H9 (cell line): ENCODE data around the gene GARIN1A. TPM values are rescaled to one million over a fixed set of nuclear protein-coding genes. Genes with fewer than 3 reads are reported as not detected.
"Not testable (repeated sequence)": the region's sequence is repeated elsewhere in the genome, so short reads cannot be mapped to it uniquely, and the experiment has no call there.

Experiments
- DNase-seq: peaks from one replicate; pipeline ENCODE4 v3.0.0-alpha.2; 2017
- H2AFZ ChIP-seq: one replicate; pipeline ENCODE4 v1.6.1; 2013; ENCODE audit warnings: mild to moderate bottlenecking, low read length, control low read depth, moderate library complexity
- H2AK5ac ChIP-seq: 2 replicates; pipeline ENCODE4 v1.6.1; 2013; ENCODE audit warnings: low read length, control low read depth, mixed read lengths; ENCODE audit not compliant: insufficient read length
- H2BK120ac ChIP-seq: one replicate; pipeline ENCODE4 v1.6.1; 2013; ENCODE audit warnings: low read depth, mild to moderate bottlenecking, low read length, control low read depth, inconsistent platforms; ENCODE audit not compliant: poor library complexity, severe bottlenecking
- H2BK12ac ChIP-seq: 2 replicates; pipeline ENCODE4 v1.6.1; 2013; ENCODE audit warnings: low read length, control low read depth, mixed read lengths, low read depth; ENCODE audit not compliant: insufficient read length
- H2BK15ac ChIP-seq: 2 replicates; pipeline ENCODE4 v1.6.1; 2013; ENCODE audit warnings: low read depth, low read length, control low read depth
- H2BK20ac ChIP-seq: one replicate; pipeline ENCODE4 v1.6.1; 2013; ENCODE audit warnings: low read depth, mild to moderate bottlenecking, low read length, control low read depth, inconsistent platforms; ENCODE audit not compliant: poor library complexity, severe bottlenecking
- H2BK5ac ChIP-seq: 2 replicates; pipeline ENCODE4 v1.6.1; 2013; ENCODE audit warnings: low read length, control low read depth, mixed read lengths; ENCODE audit not compliant: insufficient read length
- H3K14ac ChIP-seq: 2 replicates; pipeline ENCODE4 v1.6.1; 2013; ENCODE audit warnings: low read length, control low read depth; ENCODE audit not compliant: insufficient read depth
- H3K18ac ChIP-seq: 2 replicates; pipeline ENCODE4 v1.6.1; 2013; ENCODE audit warnings: low read depth, mild to moderate bottlenecking, mixed read lengths, low read length, control low read depth; ENCODE audit not compliant: insufficient read length
- H3K23ac ChIP-seq: 2 replicates; pipeline ENCODE4 v1.6.1; 2013; ENCODE audit warnings: low read length, control low read depth, mixed read lengths, low read depth; ENCODE audit not compliant: insufficient read length
- H3K23me2 ChIP-seq: 2 replicates; pipeline ENCODE4 v1.6.1; 2013; ENCODE audit warnings: low read depth, mild to moderate bottlenecking, mixed read lengths, low read length, control low read depth; ENCODE audit not compliant: insufficient read length, poor library complexity, severe bottlenecking
- H3K27ac ChIP-seq: 2 replicates; pipeline ENCODE4 v1.5.1; 2013; ENCODE audit warnings: low read length, control low read depth, mixed read lengths, low read depth; ENCODE audit not compliant: insufficient read length
- H3K27me3 ChIP-seq: 2 replicates; pipeline ENCODE4 v1.6.1; 2013; ENCODE audit warnings: low read length, control low read depth, inconsistent platforms; ENCODE audit not compliant: insufficient read depth
- H3K4ac ChIP-seq: 2 replicates; pipeline ENCODE4 v1.6.1; 2013; ENCODE audit warnings: low read depth, mild to moderate bottlenecking, control low read depth, inconsistent platforms, low read length, moderate library complexity
- H3K4me1 ChIP-seq: 2 replicates; pipeline ENCODE4 v1.6.1; 2013; ENCODE audit warnings: low read length, control low read depth, inconsistent platforms; ENCODE audit not compliant: insufficient read depth
- H3K4me2 ChIP-seq: 2 replicates; pipeline ENCODE4 v1.6.1; 2013; ENCODE audit warnings: low read length, control low read depth, mixed read lengths; ENCODE audit not compliant: insufficient read length, insufficient read depth
- H3K56ac ChIP-seq: 2 replicates; pipeline ENCODE4 v1.6.1; 2013; ENCODE audit warnings: low read depth, mild to moderate bottlenecking, mixed read lengths, low read length, control low read depth; ENCODE audit not compliant: insufficient read length
- H3K79me1 ChIP-seq: 2 replicates; pipeline ENCODE4 v1.6.1; 2013; ENCODE audit warnings: low read depth, mild to moderate bottlenecking, moderate library complexity, low read length, control low read depth, inconsistent platforms; ENCODE audit not compliant: insufficient read depth, poor library complexity, severe bottlenecking
- H3K79me2 ChIP-seq: 2 replicates; pipeline ENCODE4 v1.6.1; 2013; ENCODE audit warnings: low read length, control low read depth, inconsistent platforms; ENCODE audit not compliant: insufficient read depth
- H3K9ac ChIP-seq: 2 replicates; pipeline ENCODE4 v1.6.1; 2013; ENCODE audit warnings: low read length, control low read depth, mixed read lengths; ENCODE audit not compliant: insufficient read length; ENCODE audit errors: extremely low read depth
- H3K9me3 ChIP-seq: one replicate; pipeline ENCODE4 v1.6.1; 2013; ENCODE audit warnings: low read depth, low read length, inconsistent platforms; ENCODE audit not compliant: control insufficient read depth
- H3T11ph ChIP-seq: one replicate; pipeline ENCODE4 v1.6.1; 2013; ENCODE audit warnings: mild to moderate bottlenecking, low read length, control low read depth, inconsistent platforms
- H4K20me1 ChIP-seq: one replicate; pipeline ENCODE4 v1.6.1; 2013; ENCODE audit not compliant: control insufficient read depth, insufficient read length, insufficient read depth
- H4K5ac ChIP-seq: 2 replicates; pipeline ENCODE4 v1.6.1; 2013; ENCODE audit warnings: low read depth, mild to moderate bottlenecking, mixed read lengths, low read length, control low read depth; ENCODE audit not compliant: insufficient read length
- H4K8ac ChIP-seq: replicated peaks from 2 replicates; pipeline ENCODE4 v1.6.1; 2013; ENCODE audit warnings: low read length, control low read depth, mixed read lengths, low read depth; ENCODE audit not compliant: insufficient read length
- H4K91ac ChIP-seq: 2 replicates; pipeline ENCODE4 v1.6.1; 2013; ENCODE audit warnings: low read depth, mild to moderate bottlenecking, moderate library complexity, mixed read lengths, low read length, control low read depth; ENCODE audit not compliant: insufficient read length
- H3K27ac Mint-ChIP-seq, 3 experiments: 2 replicates in 2 of 3; 3 replicates in 1 of 3; pipeline ENCODE4 v1.8.0; 2020 to 2021; ENCODE audit warnings: mixed read lengths in 3 of 3, mild to moderate bottlenecking in 1 of 3, moderate library complexity in 1 of 3
- H3K27me3 Mint-ChIP-seq: 2 replicates; pipeline ENCODE4 v1.8.0; 2021; ENCODE audit warnings: low read depth, mild to moderate bottlenecking, moderate library complexity, mixed read lengths
- H3K36me3 Mint-ChIP-seq, 3 experiments: 2 replicates in 2 of 3; 3 replicates in 1 of 3; pipeline ENCODE4 v1.8.0; 2020 to 2021; ENCODE audit warnings: low read depth in 3 of 3, mixed read lengths in 3 of 3; ENCODE audit not compliant: insufficient read depth in 1 of 3
- H3K4me1 Mint-ChIP-seq, 2 experiments: 2 replicates each; pipeline ENCODE4 v1.8.0; 2020; ENCODE audit warnings: mixed read lengths in 2 of 2
- H3K4me3 Mint-ChIP-seq, 2 experiments: 2 replicates in 1 of 2; 3 replicates in 1 of 2; pipeline ENCODE4 v1.8.0; 2020 to 2021; ENCODE audit warnings: mild to moderate bottlenecking in 2 of 2, mixed read lengths in 2 of 2, moderate library complexity in 1 of 2
- H3K9me3 Mint-ChIP-seq, 2 experiments: 2 replicates in 1 of 2; 3 replicates in 1 of 2; pipeline ENCODE4 v1.8.0; 2020; ENCODE audit warnings: mild to moderate bottlenecking in 2 of 2, mixed read lengths in 2 of 2, moderate library complexity in 1 of 2
- CTCF ChIP-seq: fragments of 200-600 bp; sonication (generic); conservative IDR thresholded peaks from 3 replicates; pipeline ENCODE4 v1.8.0; 2021; ENCODE audit warnings: antibody characterized with exemption, mild to moderate bottlenecking
- WGBS: extraction: QIAGEN DNeasy Blood & Tissue Kit; methylation state at CpG from one replicate; pipeline ENCODE4 v1.1.7; 2013; ENCODE audit warnings: missing lambda C conversion rate, low lambda C conversion rate, mixed read lengths; ENCODE audit not compliant: insufficient read length; ENCODE audit errors: extremely low coverage; 5-methylcytosine and 5-hydroxymethylcytosine counted together
- long read RNA-seq: library from polyadenylated mRNA; unstranded; transcript quantifications from one replicate; pipeline ENCODE4 v2.0.0, GENCODE V29; 2020
- total RNA-seq: library from RNA; stranded (reverse); gene quantifications from 2 replicates; pipeline ENCODE4 v1.2.1, GENCODE V29; 2021

GARIN1A gene
- total RNA-seq: 0.50 and 0.98 TPM in 2 replicates
- long read RNA-seq: 0 reads

GRCh38 chr7:128671992-128672391 is at the start of gene GARIN1A:
GARIN1A (plus strand) TSS chr7:128672292; CDS start chr7:128672398, 106 bp downstream.
- WGBS: no CpG with 5 or more reads among the region's 4 CpGs
- H3K4me3 Mint-ChIP-seq: no peak within 1 kb of the TSS
- H3K4me1 Mint-ChIP-seq: peaks cover 3 to 6% of the 10 kb centered on the region in 2 experiments; a peak in 2 of 4 replicates

GRCh38 chr7:128627124-128627523 is 45.0 kb upstream of the GARIN1A start:
- DNase-seq, H2BK5ac ChIP-seq, H4K8ac ChIP-seq, H3K4me1 ChIP-seq, H3K27ac Mint-ChIP-seq, H3K79me1 ChIP-seq, H3K27me3 ChIP-seq, H2BK20ac ChIP-seq, H2BK15ac ChIP-seq, H2AK5ac ChIP-seq, H2BK120ac ChIP-seq, H3K56ac ChIP-seq, H4K91ac ChIP-seq, H2AFZ ChIP-seq, H3K23me2 ChIP-seq, H4K20me1 ChIP-seq, H3K4me3 Mint-ChIP-seq, H3K18ac ChIP-seq, H3K9me3 ChIP-seq, H3K14ac ChIP-seq, H4K5ac ChIP-seq, H3K9ac ChIP-seq, H3T11ph ChIP-seq, H3K4me1 Mint-ChIP-seq, H3K23ac ChIP-seq, H3K4me2 ChIP-seq, H3K4ac ChIP-seq, H3K79me2 ChIP-seq, H2BK12ac ChIP-seq, H3K9me3 Mint-ChIP-seq, H3K27ac ChIP-seq, H3K27me3 Mint-ChIP-seq: not testable (repeated sequence)
- peaks cover 27 to 70% (median 57%) of the 10 kb centered on the region in 3 experiments for H3K36me3 Mint-ChIP-seq
- no CpG with 5 or more reads among the region's 2 CpGs for WGBS

More at GRCh38 chr7:128671992-128672391, at the start of gene GARIN1A:
- no peak within 1 kb of the TSS for H3K56ac ChIP-seq
- H3K79me1 ChIP-seq: no peaks in the 10 kb centered on the region
- no peaks in the 10 kb centered on the region for H3K27me3 ChIP-seq
- H3K27ac ChIP-seq: no peak within 1 kb of the TSS
- no peaks in the 10 kb centered on the region for H3K79me2 ChIP-seq
- no peak within 1 kb of the TSS for H2BK120ac ChIP-seq
- no peak within 1 kb of the TSS for H2BK15ac ChIP-seq
- H3K23me2 ChIP-seq: no peaks in the 10 kb centered on the region
- no peak within 1 kb of the TSS for H3K4ac ChIP-seq
- Mint-ChIP-seq H3K27ac (no peak within 1 kb of the TSS), H3K36me3 (no peaks in the 10 kb centered on the region; a peak in 1 of 7 replicates), H3K27me3 (peaks cover 14% of the 10 kb centered on the region), H3K9me3 (no peaks in the 10 kb centered on the region)
- no peak for DNase-seq
- no peak within 1 kb of the TSS for H3K23ac ChIP-seq
- no peak within 1 kb of the TSS for H3T11ph ChIP-seq
- TF ChIP-seq CTCF: no peak
- no peak within 1 kb of the TSS for H3K4me2 ChIP-seq
- H2BK5ac ChIP-seq: no peak within 1 kb of the TSS
- no peaks in the 10 kb centered on the region for H4K20me1 ChIP-seq
- no peak within 1 kb of the TSS for H2AFZ ChIP-seq
- H3K9ac ChIP-seq: no peak within 1 kb of the TSS
- no peak within 1 kb of the TSS for H4K91ac ChIP-seq
- H3K18ac ChIP-seq: no peak within 1 kb of the TSS
- no peaks in the 10 kb centered on the region for H3K9me3 ChIP-seq
- H2BK12ac ChIP-seq: no peak within 1 kb of the TSS
- H3K4me1 ChIP-seq: no peaks in the 10 kb centered on the region
- no peak within 1 kb of the TSS for H2BK20ac ChIP-seq
- no peak within 1 kb of the TSS for H4K8ac ChIP-seq
- H3K14ac ChIP-seq: no peak within 1 kb of the TSS; the same call in 1 of the 2 replicates
- no peak within 1 kb of the TSS for H4K5ac ChIP-seq
- H2AK5ac ChIP-seq: no peak within 1 kb of the TSS
